ENCODE results near the gene INHA. TPM values are rescaled to one million over a fixed set of nuclear protein-coding genes. Genes with fewer than 3 reads are reported as not detected.

INHA gene
- total RNA-seq, 1 experiment from 2014 or later, result 0.31 TPM

GRCh38 chr2:219565130-219566080, 6.7 kb upstream of the INHA start:
- Histone ChIP-seq H2AK5ac (ENCODE audit: insufficient read length, low read length) (no peak overlapping the region), H2BK5ac (ENCODE audit: insufficient read length, low read length) (peak overlapping the region; percentile 8), H3K27me3 (ENCODE audit: insufficient read depth, low read length) (no peaks in the 10 kb centered on the region; the same call in 1 of the 2 replicates), H3K79me2 (ENCODE audit: insufficient read depth, low read length) (no peaks in the 10 kb centered on the region), H3K4ac (ENCODE audit: low read depth, low read length) (no peak overlapping the region), H4K8ac (replicated peaks; ENCODE audit: insufficient read length, low read depth, low read length) (no peak overlapping the region), H4K20me1 (ENCODE audit: control insufficient read depth, insufficient read depth, insufficient read length) (no peaks in the 10 kb centered on the region), H3K4me2 (ENCODE audit: insufficient read depth, insufficient read length, low read length) (peak overlapping the region; percentile 20), H3T11ph (ENCODE audit: low read length) (no peak overlapping the region), H2AFZ (ENCODE audit: low read length) (no peak overlapping the region), H2BK12ac (ENCODE audit: insufficient read length, low read depth, low read length) (peak overlapping the region; percentile 7), H3K9ac (ENCODE audit: extremely low read depth, insufficient read length, low read length) (peak overlapping the region; percentile 17), H3K23ac (ENCODE audit: insufficient read length, low read depth, low read length) (no peak overlapping the region), H3K9me3 (ENCODE audit: control insufficient read depth, low read depth, low read length) (no peaks in the 10 kb centered on the region), H3K4me1 (ENCODE audit: insufficient read depth, low read length) (peaks cover 22% of the 10 kb centered on the region; the same call in 1 of the 2 replicates), H3K23me2 (ENCODE audit: insufficient read length, low read depth, low read length, poor library complexity, severe bottlenecking) (peaks cover 3% of the 10 kb centered on the region), H2BK120ac (ENCODE audit: low read depth, low read length, poor library complexity, severe bottlenecking) (no peak overlapping the region), H3K56ac (ENCODE audit: insufficient read length, low read depth, low read length) (no peak overlapping the region), H3K79me1 (ENCODE audit: insufficient read depth, low read depth, low read length, poor library complexity, severe bottlenecking) (no peaks in the 10 kb centered on the region), H3K27ac (ENCODE audit: insufficient read length, low read depth, low read length) (peak overlapping the region; percentile 89), H3K18ac (ENCODE audit: insufficient read length, low read depth, low read length) (peak overlapping the region; percentile 36), H4K5ac (ENCODE audit: insufficient read length, low read depth, low read length) (no peak overlapping the region), H2BK15ac (ENCODE audit: low read depth, low read length) (no peak overlapping the region), H2BK20ac (ENCODE audit: low read depth, low read length, poor library complexity, severe bottlenecking) (no peak overlapping the region), H3K14ac (ENCODE audit: insufficient read depth, low read length) (peak overlapping the region; percentile 36; the same call in 1 of the 2 replicates), H4K91ac (ENCODE audit: insufficient read length, low read depth, low read length) (no peak overlapping the region)
- peaks cover 78 to 81% of the 10 kb centered on the region in 2 experiments for H3K4me1 Mint-ChIP-seq
- H3K27me3 Mint-ChIP-seq (ENCODE audit: low read depth), result peaks cover 5% of the 10 kb centered on the region
- DNase-seq, result peak; percentile 91
- H3K4me3 Mint-ChIP-seq, result peak overlapping the region; percentile 46 to 71
- WGBS (ENCODE audit: extremely low coverage, insufficient read length, low lambda C conversion rate), result no CpG with 5 or more reads among the region's 21 CpGs
- H3K36me3 Mint-ChIP-seq (ENCODE audit: insufficient read depth in 1 of 3, low read depth in 3 of 3), result peaks cover 49 to 81% (median 68%) of the 10 kb centered on the region in 3 experiments
- peak overlapping the region; percentile 99 for H3K27ac Mint-ChIP-seq
- H3K9me3 Mint-ChIP-seq, result no peaks in the 10 kb centered on the region; a peak in 2 of 5 replicates
- no peak for TF ChIP-seq CTCF (conservative IDR thresholded peaks at IDR 0.05)
